HCT116 (cell line): ENCODE measurements around the gene RALGPS1.

ENCODE experiments used
- CTCF ChIP-seq, 3 experiments: fragments of 200-600 bp in 1 of 3; sonication (generic) in 1 of 3; IDR thresholded peaks in 2 of 3; conservative IDR thresholded peaks in 1 of 3; 2 replicates each; pipeline ENCODE4 v1.5.1; 2012 to 2017; ENCODE audit warnings: low read depth in 2 of 3, low read length in 2 of 3, antibody characterized with exemption in 1 of 3, borderline replicate concordance in 1 of 3, control low read depth in 1 of 3, mild to moderate bottlenecking in 1 of 3, mixed read lengths in 1 of 3, mixed run types in 1 of 3, moderate library complexity in 1 of 3; ENCODE audit not compliant: insufficient read depth in 1 of 3
- EGR1 ChIP-seq: IDR thresholded peaks from 2 replicates; pipeline ENCODE4 v1.6.1; 2012; ENCODE audit warnings: low read depth
- EZH2 ChIP-seq: fragments of 200-600 bp; sonication (generic); IDR thresholded peaks from 2 replicates; pipeline ENCODE4 v1.6.1; 2017; ENCODE audit warnings: antibody characterized with exemption, mixed run types
- EZH2phosphoT487 ChIP-seq: fragments of 200-600 bp; IDR thresholded peaks from 2 replicates; pipeline ENCODE4 v1.6.1; 2018; ENCODE audit warnings: antibody characterized with exemption, borderline replicate concordance
- FOSL1 ChIP-seq: IDR thresholded peaks from 2 replicates; pipeline ENCODE4 v1.6.1; 2012; ENCODE audit warnings: low read depth
- POLR2A ChIP-seq: IDR thresholded peaks from 2 replicates; pipeline ENCODE4 v1.7.0; 2011; ENCODE audit warnings: borderline replicate concordance; ENCODE audit not compliant: insufficient read depth, insufficient read length; ENCODE audit errors: extremely low read depth
- POLR2AphosphoS5 ChIP-seq: IDR thresholded peaks from 2 replicates; pipeline ENCODE4 v1.6.1; 2011; ENCODE audit warnings: mild to moderate bottlenecking, low read depth, low read length, moderate library complexity
- RAD21 ChIP-seq: IDR thresholded peaks from 2 replicates; pipeline ENCODE4 v1.6.1; 2012; ENCODE audit warnings: low read depth, mild to moderate bottlenecking
- SIN3A ChIP-seq: IDR thresholded peaks from 2 replicates; pipeline ENCODE4 v1.6.1; 2012; ENCODE audit warnings: low read depth
- YY1 ChIP-seq: IDR thresholded peaks from 2 replicates; pipeline ENCODE4 v1.6.1; 2011; ENCODE audit warnings: low read length, low read depth, moderate library complexity, mild to moderate bottlenecking; ENCODE audit not compliant: insufficient replicate concordance; ENCODE audit errors: extremely low read depth
- ZFX ChIP-seq: fragments of 450-650 bp; IDR thresholded peaks from 2 replicates; pipeline ENCODE4 v1.6.1; 2017

- TF ChIP-seq CTCF (IDR thresholded peaks at IDR 0.05 in 2 of 3, conservative IDR thresholded peaks at IDR 0.05 in 1 of 3; ENCODE audit: borderline replicate concordance in 1 of 3, insufficient read depth in 1 of 3, low read depth in 2 of 3, low read length in 2 of 3) (no peak), POLR2A (no peak), POLR2AphosphoS5 (no peak), EZH2 (no peak), ZFX (no peak), EGR1 (no peak), FOSL1 (no peak), RAD21 (no peak), SIN3A (no peak), YY1 (no peak), EZH2phosphoT487 (no peak)
Measured at GRCh38 chr9:127084076-127085039, 169.8 kb downstream of the RALGPS1 start.
